Panc1 (cell line): ENCODE data around the gene NKX2-2. TPM values are rescaled to one million over a fixed set of nuclear protein-coding genes. Genes with fewer than 3 reads are reported as not detected.

Experiments
- ATAC-seq: fragments of 200-7000 bp; cut with Tn5 transposase; 2 replicates; pipeline ENCODE4 v1.9.1; 2020; ENCODE audit warnings: mild to moderate bottlenecking, moderate library complexity
- BruUV-seq: library from RNA; stranded (reverse); fragments of 400-500 nt; replicated peaks from 2 replicates; lab custom pipeline; 2021; lab: Mats Ljungman, UMichigan
- CTCF ChIA-PET: fragments of 300-600 bp; sonication (Branson Sonifier 250); formaldehyde crosslinking; loops from one replicate; lab custom pipeline; 2022; ENCODE audit warnings: antibody characterized with exemption; lab: Charles Lee
- POLR2A ChIA-PET: fragments of 300-600 bp; sonication (Branson Sonifier 250); formaldehyde crosslinking; loops from one replicate; lab custom pipeline; 2022; ENCODE audit warnings: antibody characterized with exemption; lab: Charles Lee
- DNase-seq: peaks from one replicate; pipeline ENCODE4 v3.0.0-alpha.2; 2010; ENCODE audit warnings: low read depth, low spot score
- H3K27ac ChIP-seq: 2 replicates; pipeline ENCODE4 v1.5.1; 2011; ENCODE audit warnings: mild to moderate bottlenecking, low read length, inconsistent platforms
- H3K27me3 ChIP-seq: fragments of 200-500 bp; sonication (Bioruptor generic); 2 replicates; pipeline ENCODE4 v1.6.0; 2014; ENCODE audit warnings: low read length, inconsistent platforms; ENCODE audit not compliant: control insufficient read depth, insufficient read depth
- H3K36me3 ChIP-seq: fragments of 200-500 bp; sonication (Bioruptor generic); 2 replicates; pipeline ENCODE4 v1.5.1; 2014; ENCODE audit warnings: inconsistent platforms, mild to moderate bottlenecking, low read length, moderate library complexity; ENCODE audit not compliant: control insufficient read depth, insufficient read depth
- H3K4me1 ChIP-seq: 2 replicates; pipeline ENCODE4 v1.5.1; 2011; ENCODE audit warnings: inconsistent platforms, mild to moderate bottlenecking, low read length, moderate library complexity; ENCODE audit not compliant: control insufficient read depth, insufficient read depth
- H3K4me3 ChIP-seq, 2 experiments: 2 replicates each; pipeline ENCODE4 v1.5.1; 2011 to 2012; ENCODE audit warnings: low read depth in 2 of 2, low read length in 2 of 2, mild to moderate bottlenecking in 2 of 2, inconsistent platforms in 1 of 2, moderate library complexity in 1 of 2
- H3K9me3 ChIP-seq: fragments of 200-500 bp; sonication (Bioruptor generic); 2 replicates; pipeline ENCODE4 v1.5.1; 2014; ENCODE audit warnings: low read depth, mild to moderate bottlenecking, inconsistent platforms, low read length, moderate library complexity; ENCODE audit not compliant: control insufficient read depth, insufficient read depth
- POLR2AphosphoS5 ChIP-seq: IDR thresholded peaks from 2 replicates; pipeline ENCODE4 v1.6.1; 2012; ENCODE audit warnings: mild to moderate bottlenecking, low read depth, low read length, moderate library complexity
- SIN3A ChIP-seq: IDR thresholded peaks from 2 replicates; pipeline ENCODE4 v1.6.1; 2012; ENCODE audit warnings: low read depth, mild to moderate bottlenecking, low read length, moderate library complexity, borderline replicate concordance; ENCODE audit not compliant: insufficient read depth
- TCF7L2 ChIP-seq: IDR thresholded peaks from 2 replicates; pipeline ENCODE4 v1.6.1; 2011; ENCODE audit warnings: mild to moderate bottlenecking, low read depth, low read length, inconsistent platforms
- in situ Hi-C: cut with HindIII; loops from 2 replicates; pipeline ENCODE4 v1.10.0; 2016; ENCODE audit warnings: low sequenced_read_pairs, low pct_unique_long_range_greater_than_20kb
- intact Hi-C: fragments of 100-400 bp; cut with micrococcal nuclease; formaldehyde crosslinking; loops from one replicate; pipeline ENCODE4 v1.10.0; 2022; ENCODE audit not compliant: unreplicated experiment
- total RNA-seq: library from RNA; stranded (reverse); gene quantifications from one replicate; pipeline ENCODE4 v1.2.1, GENCODE V29; 2021; ENCODE audit not compliant: unreplicated experiment
- TF ChIP-seq, protein P1 (sequence below): fragments of 450-650 bp; IDR thresholded peaks from 2 replicates; pipeline ENCODE4 v1.5.1; 2017; ENCODE audit warnings: mild to moderate bottlenecking
- TF ChIP-seq, protein P2 (sequence below), 2 experiments: IDR thresholded peaks; 2 replicates each; pipeline ENCODE4 v1.6.1; 2011 to 2012; ENCODE audit warnings: low read depth in 2 of 2, control low read depth in 1 of 2, low read length in 1 of 2, mild to moderate bottlenecking in 1 of 2, moderate library complexity in 1 of 2; ENCODE audit not compliant: insufficient read depth in 1 of 2

NKX2-2 gene
- total RNA-seq, 1 experiment from 2014 or later, result not detected

- TF ChIP-seq POLR2AphosphoS5 (no peak), TCF7L2 (no peak), SIN3A (no peak)
- TF ChIP-seq, protein P1, sequence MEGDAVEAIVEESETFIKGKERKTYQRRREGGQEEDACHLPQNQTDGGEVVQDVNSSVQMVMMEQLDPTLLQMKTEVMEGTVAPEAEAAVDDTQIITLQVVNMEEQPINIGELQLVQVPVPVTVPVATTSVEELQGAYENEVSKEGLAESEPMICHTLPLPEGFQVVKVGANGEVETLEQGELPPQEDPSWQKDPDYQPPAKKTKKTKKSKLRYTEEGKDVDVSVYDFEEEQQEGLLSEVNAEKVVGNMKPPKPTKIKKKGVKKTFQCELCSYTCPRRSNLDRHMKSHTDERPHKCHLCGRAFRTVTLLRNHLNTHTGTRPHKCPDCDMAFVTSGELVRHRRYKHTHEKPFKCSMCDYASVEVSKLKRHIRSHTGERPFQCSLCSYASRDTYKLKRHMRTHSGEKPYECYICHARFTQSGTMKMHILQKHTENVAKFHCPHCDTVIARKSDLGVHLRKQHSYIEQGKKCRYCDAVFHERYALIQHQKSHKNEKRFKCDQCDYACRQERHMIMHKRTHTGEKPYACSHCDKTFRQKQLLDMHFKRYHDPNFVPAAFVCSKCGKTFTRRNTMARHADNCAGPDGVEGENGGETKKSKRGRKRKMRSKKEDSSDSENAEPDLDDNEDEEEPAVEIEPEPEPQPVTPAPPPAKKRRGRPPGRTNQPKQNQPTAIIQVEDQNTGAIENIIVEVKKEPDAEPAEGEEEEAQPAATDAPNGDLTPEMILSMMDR, result no peak
- TF ChIP-seq, protein P2, sequence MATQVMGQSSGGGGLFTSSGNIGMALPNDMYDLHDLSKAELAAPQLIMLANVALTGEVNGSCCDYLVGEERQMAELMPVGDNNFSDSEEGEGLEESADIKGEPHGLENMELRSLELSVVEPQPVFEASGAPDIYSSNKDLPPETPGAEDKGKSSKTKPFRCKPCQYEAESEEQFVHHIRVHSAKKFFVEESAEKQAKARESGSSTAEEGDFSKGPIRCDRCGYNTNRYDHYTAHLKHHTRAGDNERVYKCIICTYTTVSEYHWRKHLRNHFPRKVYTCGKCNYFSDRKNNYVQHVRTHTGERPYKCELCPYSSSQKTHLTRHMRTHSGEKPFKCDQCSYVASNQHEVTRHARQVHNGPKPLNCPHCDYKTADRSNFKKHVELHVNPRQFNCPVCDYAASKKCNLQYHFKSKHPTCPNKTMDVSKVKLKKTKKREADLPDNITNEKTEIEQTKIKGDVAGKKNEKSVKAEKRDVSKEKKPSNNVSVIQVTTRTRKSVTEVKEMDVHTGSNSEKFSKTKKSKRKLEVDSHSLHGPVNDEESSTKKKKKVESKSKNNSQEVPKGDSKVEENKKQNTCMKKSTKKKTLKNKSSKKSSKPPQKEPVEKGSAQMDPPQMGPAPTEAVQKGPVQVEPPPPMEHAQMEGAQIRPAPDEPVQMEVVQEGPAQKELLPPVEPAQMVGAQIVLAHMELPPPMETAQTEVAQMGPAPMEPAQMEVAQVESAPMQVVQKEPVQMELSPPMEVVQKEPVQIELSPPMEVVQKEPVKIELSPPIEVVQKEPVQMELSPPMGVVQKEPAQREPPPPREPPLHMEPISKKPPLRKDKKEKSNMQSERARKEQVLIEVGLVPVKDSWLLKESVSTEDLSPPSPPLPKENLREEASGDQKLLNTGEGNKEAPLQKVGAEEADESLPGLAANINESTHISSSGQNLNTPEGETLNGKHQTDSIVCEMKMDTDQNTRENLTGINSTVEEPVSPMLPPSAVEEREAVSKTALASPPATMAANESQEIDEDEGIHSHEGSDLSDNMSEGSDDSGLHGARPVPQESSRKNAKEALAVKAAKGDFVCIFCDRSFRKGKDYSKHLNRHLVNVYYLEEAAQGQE (IDR thresholded peaks at IDR 0.05; ENCODE audit: insufficient read depth in 1 of 2, low read depth in 2 of 2, low read length in 1 of 2), result no peak
- BruUV-seq, result no TSS peak
- ChIA-PET CTCF (interaction anchor here (0.9 to 1.4 kb wide), 3 partner anchors 67 to 269 kb away, joined by 3 to 4 read pairs (median 3); no protein-coding TSS in a partner anchor), POLR2A (no interaction called here)
- ATAC-seq, result no peak
- Histone ChIP-seq H3K36me3 (no peaks in the 10 kb centered on the region), H3K9me3 (no peaks in the 10 kb centered on the region), H3K27me3 (no peaks in the 10 kb centered on the region; the same call in 1 of the 2 replicates), H3K4me1 (no peaks in the 10 kb centered on the region), H3K27ac (no peak overlapping the region), H3K4me3 (no peak overlapping the region)
- DNase-seq, result no peak
- intact Hi-C loops, result loop anchor here (5.0 to 10.0 kb wide), 3 partner anchors 267 to 670 kb away; no protein-coding TSS in a partner anchor
- in situ Hi-C loops, result no loop called here
Measured at GRCh38 chr20:21504323-21504722, 9.5 kb downstream of the NKX2-2 start.

- intact Hi-C loops (loop anchor here (5.0 to 10.0 kb wide), 3 partner anchors 266 to 669 kb away; no protein-coding TSS in a partner anchor), in situ Hi-C loops (no loop called here)
- ATAC-seq, result no peak
- no peaks in the 10 kb centered on the region for H3K9me3 ChIP-seq
- ChIA-PET CTCF (interaction anchor here (1.1 kb wide), 1 partner anchor 68 kb away, joined by 3 read pairs; no protein-coding TSS in a partner anchor), POLR2A (no interaction called here)
- TF ChIP-seq, protein P2 (IDR thresholded peaks at IDR 0.05; ENCODE audit: insufficient read depth in 1 of 2, low read depth in 2 of 2, low read length in 1 of 2), result no peak
- TF ChIP-seq TCF7L2 (no peak), SIN3A (no peak), POLR2AphosphoS5 (no peak)
- TF ChIP-seq, protein P1, result no peak
- H3K27ac ChIP-seq, result no peak overlapping the region
- no peaks in the 10 kb centered on the region for H3K36me3 ChIP-seq
- no peaks in the 10 kb centered on the region; the same call in 1 of the 2 replicates for H3K27me3 ChIP-seq
- no peaks in the 10 kb centered on the region for H3K4me1 ChIP-seq
- DNase-seq, result no peak
- BruUV-seq, result no TSS peak
- H3K4me3 ChIP-seq, result no peak overlapping the region
Measured at GRCh38 chr20:21503345-21503744, 10.5 kb downstream of the NKX2-2 start.
